ENCODE measurements around the gene CEP78.
A peak's percentile ranks its signal among the peaks of the same experiment; 100 is the strongest.
"Not testable (repeated sequence)": the region's sequence is repeated elsewhere in the genome, so short reads cannot be mapped to it uniquely, and the experiment has no call there.

CEP78 gene

DNA sequence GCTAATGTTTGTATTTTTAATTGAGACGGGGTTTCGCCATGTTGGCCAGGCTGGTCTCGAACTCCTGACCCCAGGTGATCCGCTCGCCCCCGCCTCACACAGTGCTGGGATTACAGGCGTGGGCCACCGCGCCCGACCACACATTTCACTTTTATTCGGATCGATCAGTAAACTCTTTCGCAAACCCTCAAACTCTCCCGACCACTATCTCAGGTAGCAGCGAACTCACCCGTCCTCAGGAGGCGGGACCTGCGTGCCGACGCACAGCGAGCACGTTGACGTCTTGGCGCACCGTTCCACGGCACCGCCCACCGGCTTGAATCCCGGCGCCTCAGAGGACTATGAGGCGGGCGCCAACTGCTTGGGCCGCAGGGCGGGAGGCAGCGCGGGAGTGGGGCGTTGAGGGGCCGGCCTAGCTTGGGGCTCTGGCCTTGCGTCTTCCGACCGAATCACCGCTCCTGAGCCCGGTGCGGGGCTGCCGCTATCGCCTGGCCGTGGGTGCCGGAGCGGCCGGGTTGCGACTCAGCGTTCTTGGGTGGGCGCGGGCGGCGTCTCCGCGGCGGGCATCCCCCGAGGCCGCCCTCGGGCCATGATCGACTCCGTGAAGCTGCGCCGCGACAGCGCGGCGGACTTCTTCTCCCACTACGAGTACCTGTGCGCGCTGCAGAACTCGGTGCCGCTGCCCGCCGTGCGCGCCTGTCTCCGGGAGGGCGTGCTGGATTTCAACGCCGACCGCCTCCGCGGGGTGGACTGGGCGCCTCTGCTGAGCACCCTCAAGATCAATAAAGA, at the start of gene CEP78:
CEP78 (plus strand) TSS at position 314 of the 789 bp plus-strand sequence; CDS start at position 590, 276 bp downstream.
- DNase-seq (ENCODE audit: low read depth): peak; percentile 87

DNA sequence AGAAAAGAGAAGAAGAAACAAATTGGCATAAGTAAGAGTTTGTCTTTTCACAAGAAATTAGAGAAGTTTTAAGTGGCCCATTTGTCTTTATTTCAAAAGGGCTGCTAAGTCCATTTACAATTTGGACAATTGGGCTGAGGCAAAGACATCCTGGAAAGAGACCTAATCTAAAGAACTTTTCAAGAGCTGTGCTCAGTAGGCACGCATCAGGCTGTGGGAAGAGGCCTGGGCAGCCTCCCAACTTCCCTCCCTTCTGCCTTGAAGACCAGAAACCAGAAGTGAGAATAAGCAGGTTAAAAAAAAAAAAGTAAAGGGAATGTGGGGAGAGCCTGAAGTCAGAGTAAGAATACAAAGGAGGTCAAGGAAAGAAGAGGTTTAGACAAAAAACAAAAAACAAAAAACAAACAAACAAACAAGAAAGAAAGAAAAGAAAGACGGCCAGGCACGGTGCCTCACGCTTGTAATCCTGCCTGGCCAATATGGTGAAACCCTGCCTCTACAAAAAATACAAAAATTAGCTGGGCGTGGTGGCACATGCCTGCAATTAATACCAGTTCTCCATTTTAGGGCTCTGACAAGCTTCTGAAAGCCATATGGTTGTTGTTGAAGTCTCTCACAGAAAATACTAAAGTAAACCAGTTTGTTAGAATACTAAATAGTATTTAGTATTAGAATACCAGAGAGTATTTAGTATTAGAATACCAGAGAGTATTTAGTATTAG, 48.0 kb upstream of the CEP78 start:
- DNase-seq (ENCODE audit: low read depth): no peak

GRCh38 chr9:78188594-78188993, 47.3 kb upstream of the CEP78 start:
- DNase-seq (ENCODE audit: low read depth): no peak

GRCh38 chr9:78189001-78189400, 46.9 kb upstream of the CEP78 start:
- no peak for DNase-seq (ENCODE audit: low read depth)

GRCh38 chr9:78189461-78189860, 46.4 kb upstream of the CEP78 start:
- no peak for DNase-seq (ENCODE audit: low read depth)

DNA sequence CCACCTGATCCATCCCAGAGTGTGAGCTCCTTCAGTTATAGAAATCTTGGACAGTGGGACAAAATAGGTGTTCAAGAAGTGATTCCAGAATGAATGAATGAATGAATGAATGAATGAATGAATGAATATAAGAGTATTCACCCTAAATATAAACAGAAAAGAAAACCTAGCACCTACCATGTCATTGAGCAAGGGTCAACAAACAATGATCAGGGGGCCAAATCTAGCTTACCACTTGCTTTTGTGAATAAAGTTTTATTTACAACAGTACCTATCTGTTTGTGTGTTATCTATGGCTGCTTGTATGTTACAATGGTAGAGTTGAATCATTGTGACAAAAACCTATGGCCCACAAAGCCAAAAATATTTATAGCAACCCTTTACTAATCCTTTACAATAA, 43.9 kb upstream of the CEP78 start:
- no peak for DNase-seq (ENCODE audit: low read depth)

DNA sequence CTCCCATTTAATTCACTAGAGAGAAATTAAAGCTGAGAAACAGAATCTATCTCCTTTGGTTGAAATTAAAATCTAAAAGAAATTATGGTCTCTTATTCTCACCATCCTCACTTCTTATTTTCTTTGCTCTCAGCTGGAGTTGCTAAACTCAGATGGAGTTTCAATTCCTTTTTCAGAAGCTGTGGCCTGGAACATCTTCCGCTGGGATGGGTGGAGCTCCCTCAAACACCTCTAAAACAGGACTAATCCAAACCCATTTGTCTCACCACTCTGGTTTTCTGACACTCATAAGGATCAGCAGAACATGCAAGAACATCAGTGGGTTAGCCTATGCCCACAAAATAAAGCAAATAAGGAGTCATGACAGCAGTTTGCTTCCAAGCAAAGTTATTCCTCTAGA, 39.6 kb upstream of the CEP78 start:
- DNase-seq (ENCODE audit: low read depth): no peak

- DNase-seq (ENCODE audit: low read depth): not testable (repeated sequence)
Observed at GRCh38 chr9:78201158-78201777, 34.6 kb upstream of the CEP78 start.

DNA sequence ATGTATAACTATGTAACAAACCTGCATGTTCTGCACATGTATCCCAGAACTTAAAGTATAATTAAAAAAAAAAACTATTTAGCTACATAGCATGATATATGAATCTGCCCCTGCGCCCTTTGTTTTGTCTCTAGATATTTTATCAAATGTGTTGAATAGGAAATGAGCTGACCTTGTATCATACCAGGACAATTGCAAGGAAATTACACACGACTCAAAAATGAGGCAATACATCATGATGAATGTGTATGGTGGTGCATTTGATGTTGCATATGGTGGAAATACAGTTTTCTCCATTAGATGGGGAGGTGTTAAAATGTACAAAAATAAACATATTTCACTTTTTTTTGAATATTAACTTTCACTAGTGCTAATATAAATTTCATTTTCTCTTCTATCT, 28.6 kb upstream of the CEP78 start:
- DNase-seq (ENCODE audit: low read depth): no peak

GRCh38 chr9:78207901-78208300, 28.0 kb upstream of the CEP78 start:
- no peak for DNase-seq (ENCODE audit: low read depth)

- DNase-seq (ENCODE audit: low read depth): no peak
Observed at GRCh38 chr9:78209127-78209526, 26.7 kb upstream of the CEP78 start.

DNA sequence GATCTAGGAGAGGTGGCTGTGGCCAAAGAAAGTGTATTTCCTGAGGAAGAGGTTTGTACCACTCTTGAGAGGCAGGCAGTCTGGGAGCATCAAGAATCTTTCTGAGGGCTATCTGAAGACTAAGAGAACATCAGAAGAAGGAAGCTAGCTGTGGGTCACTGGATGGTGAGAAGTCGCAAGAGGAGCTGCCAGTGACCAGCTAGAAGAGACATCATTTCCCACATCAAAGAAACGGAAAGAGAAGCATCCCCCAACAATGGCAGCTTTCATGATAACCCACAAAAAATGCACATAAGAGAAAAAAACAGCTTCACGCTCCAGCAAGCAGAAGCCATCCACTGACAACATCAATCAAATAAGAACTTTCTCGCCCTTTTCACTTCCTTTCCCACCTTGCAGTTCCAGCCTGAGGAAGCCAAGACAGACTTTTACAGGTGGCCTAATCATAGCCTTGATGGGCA, 25.0 kb upstream of the CEP78 start:
- DNase-seq (ENCODE audit: low read depth): no peak

DNA sequence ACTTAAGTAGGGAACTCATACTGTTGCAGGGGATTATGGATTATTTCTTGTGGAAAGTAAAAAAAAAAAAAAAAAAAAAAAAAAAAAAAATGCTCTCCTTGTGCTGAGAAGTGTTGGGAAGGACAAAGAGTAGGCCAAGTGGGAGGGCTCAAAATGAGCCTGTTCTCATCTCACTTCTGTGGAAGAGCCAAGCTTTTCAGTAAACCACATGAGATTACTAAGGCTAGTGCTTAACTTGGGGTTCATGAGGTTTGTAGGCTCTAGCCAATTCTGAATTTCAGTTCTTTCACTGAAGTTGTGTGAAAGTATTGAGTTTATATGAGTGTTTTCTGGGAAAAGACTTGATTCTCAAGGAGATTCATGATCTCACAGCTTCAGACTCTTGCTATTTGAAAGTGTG, 23.0 kb upstream of the CEP78 start:
- DNase-seq (ENCODE audit: low read depth): no peak

- no peak for DNase-seq (ENCODE audit: low read depth)
Observed at GRCh38 chr9:78213712-78214111, 22.2 kb upstream of the CEP78 start.

DNA sequence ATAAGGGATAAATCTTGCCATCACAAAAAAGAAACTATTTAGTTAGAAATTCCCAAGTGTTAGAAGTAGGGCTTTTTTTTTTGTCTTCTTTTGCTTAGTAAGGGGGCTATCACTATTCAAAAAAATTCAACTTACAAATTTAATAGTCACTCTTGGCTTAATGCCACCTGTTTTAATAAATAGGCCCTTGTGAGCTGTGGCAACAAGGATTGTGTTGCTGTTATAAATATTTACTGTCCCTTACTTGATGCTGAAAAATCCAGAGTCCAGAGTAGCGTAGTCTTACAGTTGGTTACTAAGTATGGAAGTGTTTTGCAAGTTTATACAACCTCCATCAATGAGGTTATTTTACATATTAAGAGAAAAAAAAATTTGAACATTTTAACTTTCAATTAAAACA, 21.4 kb upstream of the CEP78 start:
- no peak for DNase-seq (ENCODE audit: low read depth)

GRCh38 chr9:78215706-78216105, 20.2 kb upstream of the CEP78 start:
- no peak for DNase-seq (ENCODE audit: low read depth)

GRCh38 chr9:78218890-78219289, 17.0 kb upstream of the CEP78 start:
- no peak for DNase-seq (ENCODE audit: low read depth)

GRCh38 chr9:78221425-78221824, 14.4 kb upstream of the CEP78 start:
- DNase-seq (ENCODE audit: low read depth): no peak

- not testable (repeated sequence) for DNase-seq (ENCODE audit: low read depth)
Observed at GRCh38 chr9:78221841-78222240, 14.0 kb upstream of the CEP78 start.

- DNase-seq (ENCODE audit: low read depth): no peak
Observed at GRCh38 chr9:78230761-78231160, 5.1 kb upstream of the CEP78 start.

DNA sequence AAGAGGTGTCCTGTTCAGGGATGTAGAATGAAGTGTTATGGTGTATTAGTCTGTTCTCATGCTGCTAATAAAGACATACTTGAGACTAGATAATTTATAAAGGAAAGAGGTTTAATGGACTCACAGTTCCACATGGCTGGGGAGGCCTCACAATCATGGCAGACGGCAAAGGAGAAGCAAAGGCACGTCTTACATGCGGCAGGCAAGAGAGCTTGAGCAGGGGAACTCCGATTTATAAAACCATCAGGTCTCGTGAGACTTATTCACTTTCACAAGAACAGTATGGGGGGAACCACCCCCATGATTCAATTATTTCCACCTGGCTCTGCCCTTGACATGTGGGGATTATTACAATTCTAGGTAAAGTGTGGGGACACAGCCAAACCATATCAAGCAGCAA, 3.4 kb upstream of the CEP78 start:
- DNase-seq (ENCODE audit: low read depth): not testable (repeated sequence)

GRCh38 chr9:78234810-78235209, 1.1 kb upstream of the CEP78 start:
- DNase-seq (ENCODE audit: low read depth): no peak

GRCh38 chr9:78235256-78235761, 566 bp upstream of the CEP78 start:
- DNase-seq (ENCODE audit: low read depth): no peak

Data from fibroblast of the conjunctiva (primary cell).